NCI-H510A (cell line): ENCODE results near the gene JCHAIN.
"Not testable (repeated sequence)": the region's sequence is repeated elsewhere in the genome, so short reads cannot be mapped to it uniquely, and the experiment has no call there.

Experiments
- DNase-seq: peaks from one replicate; lab custom pipeline; 2025; lab: John Stamatoyannopoulos, UW

Gene JCHAIN

DNA sequence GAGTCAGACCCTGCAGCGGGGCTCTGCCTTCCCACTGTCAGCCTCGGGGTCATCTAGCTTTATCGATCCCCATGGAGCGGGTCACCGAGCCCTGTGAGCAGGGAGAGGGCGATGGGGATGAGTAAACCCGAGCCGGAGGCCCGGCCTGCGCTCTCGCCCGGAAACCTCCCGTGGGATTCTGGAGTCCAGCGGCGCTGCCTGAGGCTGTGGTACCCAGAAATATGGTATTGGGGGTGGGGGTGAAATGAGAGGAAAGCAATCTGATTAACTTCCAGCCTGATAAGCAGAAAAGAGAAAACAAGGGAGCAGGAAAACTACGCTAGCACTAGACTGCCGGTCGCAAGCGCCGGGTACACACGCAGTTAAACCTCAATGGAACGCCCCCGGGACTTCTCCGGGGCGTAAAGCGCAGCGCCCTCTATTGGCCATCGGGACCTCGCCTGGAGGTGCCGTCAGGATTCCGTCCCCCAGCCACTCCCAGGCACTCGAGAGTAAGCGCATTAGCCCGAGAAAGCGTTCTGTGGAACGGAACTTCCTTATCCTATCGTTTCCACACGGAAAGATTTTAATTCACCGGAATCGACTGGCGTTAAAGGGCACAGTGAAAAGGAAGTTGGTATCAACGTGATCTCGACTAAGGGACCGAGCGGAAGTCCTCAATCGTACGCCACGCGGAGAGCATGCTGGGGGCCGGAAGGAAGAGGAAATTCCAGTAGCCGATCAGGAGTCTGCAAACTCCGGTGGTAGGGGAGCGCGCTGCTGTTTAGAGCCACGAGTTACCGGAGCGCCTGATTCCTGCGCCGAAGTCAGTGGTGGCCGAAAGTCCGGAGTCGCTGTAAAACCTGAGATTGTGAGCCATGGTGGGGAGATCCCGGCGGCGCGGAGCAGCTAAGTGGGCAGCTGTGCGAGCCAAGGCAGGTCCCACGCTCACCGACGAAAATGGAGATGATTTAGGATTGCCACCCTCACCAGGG, 21.8 kb upstream of the JCHAIN start, which contains the start of gene UTP3:
UTP3 (plus strand) TSS at position 712 of the 974 bp plus-strand sequence; CDS start at position 858, 146 bp downstream.
- peak; percentile 99 for DNase-seq

DNA sequence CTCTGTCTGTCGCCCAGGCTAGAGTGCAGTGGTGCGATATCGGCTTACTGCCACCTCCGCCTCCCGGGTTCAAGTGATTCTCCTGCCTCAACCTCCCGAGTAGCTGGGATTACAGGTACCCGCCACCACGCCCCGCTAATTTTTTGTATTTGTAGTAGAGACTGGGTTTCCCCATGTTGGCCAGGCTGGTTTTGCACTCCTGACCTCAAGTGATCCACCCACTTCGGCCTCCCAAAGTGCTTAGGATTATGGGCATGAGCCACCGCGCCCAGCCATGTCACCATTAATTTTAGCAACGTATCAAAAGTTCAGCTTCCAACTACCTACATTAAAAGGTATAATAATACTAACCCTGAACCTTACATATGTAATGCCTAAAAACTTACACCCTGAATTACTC, 21.1 kb upstream of the JCHAIN start:
- no peak for DNase-seq

DNA sequence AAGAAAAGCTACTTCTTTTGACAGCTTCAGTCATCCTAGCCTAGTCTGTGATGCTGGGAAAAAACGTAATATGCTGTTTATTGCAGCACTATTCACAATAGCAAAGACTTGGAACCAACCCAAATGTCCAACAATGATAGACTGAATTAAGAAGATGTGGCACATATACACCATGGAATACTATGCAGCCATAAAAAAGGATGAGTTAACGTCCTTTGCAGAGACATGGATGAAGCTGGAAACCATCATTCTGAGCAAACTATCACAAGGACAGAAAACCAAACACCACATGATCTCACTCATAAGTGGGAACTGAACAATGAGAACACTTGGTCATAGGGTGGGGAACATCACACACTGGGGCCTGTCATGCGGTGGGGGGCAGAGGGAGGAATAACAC, 15.8 kb upstream of the JCHAIN start:
- not testable (repeated sequence) for DNase-seq

DNA sequence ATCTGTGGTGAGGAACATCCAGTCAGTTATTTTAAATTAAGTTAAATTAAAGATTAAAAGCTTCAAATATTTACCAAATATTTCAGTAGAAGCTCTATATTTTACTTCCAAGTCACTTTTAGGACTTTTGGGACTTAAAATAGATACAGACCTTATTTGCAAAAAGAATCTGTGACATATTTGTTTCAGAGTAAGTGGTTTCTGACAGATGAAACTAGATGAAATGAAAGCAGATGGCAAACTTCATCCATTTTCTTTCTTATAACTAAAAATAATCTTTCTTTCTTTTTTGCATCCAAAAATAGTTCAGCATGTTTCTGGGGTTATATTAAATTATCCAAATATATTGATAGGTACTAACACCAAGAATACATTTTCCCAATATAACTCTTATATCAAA, 15.4 kb upstream of the JCHAIN start:
- DNase-seq: no peak

DNA sequence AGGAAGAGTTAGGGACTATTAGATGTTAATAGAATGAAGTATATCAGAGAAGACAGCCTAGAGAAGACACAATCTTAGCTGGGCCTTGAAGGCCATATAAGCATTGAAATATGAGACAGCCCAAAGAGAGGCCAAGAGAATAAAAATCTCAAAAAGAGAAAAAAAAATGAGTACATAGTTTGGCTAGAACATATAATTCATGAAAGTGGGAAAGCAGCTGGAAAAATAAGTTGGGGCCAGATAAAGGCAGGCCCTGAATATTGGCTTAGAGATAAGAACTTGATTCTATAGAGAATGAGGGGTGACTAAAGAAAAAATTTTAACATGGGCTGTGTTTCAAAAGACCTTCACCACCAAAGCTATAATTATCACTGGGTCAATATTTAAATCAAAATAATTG, 14.6 kb upstream of the JCHAIN start:
- DNase-seq: no peak

DNA sequence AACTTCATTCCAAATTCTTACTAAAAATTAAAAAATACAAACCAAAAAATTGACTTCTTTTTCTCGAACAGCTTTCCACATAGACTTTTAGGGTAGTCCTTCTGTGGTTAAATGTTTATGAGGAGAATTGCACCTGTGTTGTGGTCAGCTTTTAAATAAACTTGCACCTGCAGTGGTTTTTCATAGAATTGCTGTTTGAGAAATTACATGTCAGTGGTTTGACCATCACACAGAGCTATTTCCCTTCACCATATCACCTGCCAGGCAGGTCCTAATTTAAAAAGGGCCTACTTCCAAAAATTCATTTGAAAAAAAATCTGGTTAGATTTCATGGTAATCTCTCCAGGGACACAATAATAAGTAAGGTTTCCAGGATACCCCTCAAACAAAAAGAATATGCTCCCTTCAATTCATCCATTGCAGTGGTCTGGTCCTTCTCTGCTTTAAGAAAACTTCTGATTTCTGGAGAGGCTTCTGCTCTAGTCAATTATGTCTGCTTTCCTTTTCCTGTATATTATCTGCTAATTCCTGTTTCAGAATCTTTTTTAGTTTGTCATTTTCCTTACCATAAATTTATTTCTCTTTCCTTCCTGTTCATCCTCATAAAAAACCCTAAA, 12.2 kb upstream of the JCHAIN start:
- DNase-seq: no peak

DNA sequence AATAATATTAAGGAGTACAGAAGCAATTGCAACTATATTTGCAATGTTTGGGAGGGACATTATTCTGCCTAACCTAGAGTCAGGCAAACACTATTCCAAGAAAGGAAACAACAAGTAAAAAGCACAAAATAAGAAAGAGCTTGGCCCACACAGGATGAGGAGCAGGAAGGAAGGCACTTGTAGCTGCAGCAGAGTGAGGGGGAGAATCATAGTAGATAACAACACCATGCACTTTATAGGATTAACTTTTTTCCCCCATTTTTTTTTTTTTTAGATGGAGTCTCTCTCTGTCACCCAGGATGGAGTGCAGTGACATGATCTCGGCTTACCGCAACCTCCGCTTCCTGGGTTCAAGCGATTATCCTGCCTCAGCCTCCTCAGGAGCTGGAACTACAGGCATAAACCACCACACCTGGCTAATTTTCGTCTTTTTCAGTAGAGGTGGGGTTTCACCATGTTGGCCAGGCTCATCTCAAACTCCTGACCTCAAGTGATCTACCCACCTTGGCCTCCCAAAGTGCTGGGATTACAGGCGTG, 10.3 kb upstream of the JCHAIN start:
- no peak for DNase-seq

DNA sequence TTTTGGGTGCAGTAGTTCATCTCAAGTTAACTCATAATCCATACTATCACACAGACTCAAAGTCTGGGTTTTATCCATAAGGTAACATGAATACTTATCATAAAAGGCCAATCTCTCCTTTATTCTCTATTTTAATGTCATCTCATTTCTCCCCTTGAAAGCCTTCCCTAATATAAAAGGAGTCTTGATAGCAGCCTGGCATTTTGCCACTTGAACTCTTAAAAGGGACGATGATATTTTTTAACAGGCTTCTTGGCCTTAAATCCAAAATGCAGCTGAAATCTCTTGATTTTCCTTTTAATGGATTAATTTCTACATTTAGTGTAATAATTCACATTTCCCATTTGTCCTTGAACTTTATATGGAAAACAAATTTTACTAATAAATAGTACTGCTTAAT, 8.4 kb upstream of the JCHAIN start:
- DNase-seq: no peak

DNA sequence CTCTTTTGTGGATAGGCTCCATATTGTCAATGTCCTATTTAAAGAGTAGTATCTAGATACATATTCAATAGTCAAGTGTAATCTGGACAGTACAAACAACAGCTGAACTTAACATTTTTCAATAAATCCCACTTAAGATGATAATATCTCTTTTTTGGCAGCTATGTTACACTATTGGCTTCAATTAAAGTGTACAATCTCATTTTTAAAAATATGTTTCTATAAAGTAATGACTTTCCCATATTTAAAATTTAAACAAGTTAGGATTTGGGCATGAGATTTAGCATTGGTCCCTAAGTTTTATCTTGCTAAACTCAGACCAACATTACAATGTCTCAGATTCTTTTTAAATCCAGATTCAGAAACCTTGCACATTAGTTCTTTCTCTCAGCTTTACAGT, 7.9 kb upstream of the JCHAIN start:
- no peak for DNase-seq

DNA sequence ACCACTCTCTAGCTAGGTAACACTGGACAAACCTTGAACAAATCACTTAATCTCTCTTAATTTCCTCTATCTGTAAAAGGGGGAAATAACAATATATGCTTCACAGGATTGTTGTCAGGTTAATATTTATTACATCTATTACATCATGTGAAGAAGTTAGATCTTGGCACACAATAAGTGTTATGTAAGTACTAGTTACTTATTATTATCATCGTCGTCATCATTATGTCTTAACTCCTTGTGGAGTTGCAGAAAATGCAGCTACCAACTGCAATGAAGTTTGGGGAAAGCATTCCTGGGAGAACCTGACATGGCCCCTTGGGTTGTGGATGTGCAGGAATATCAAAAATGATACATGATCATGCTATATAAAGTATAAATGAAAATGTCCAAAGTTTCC, 4.8 kb upstream of the JCHAIN start:
- DNase-seq: no peak

DNA sequence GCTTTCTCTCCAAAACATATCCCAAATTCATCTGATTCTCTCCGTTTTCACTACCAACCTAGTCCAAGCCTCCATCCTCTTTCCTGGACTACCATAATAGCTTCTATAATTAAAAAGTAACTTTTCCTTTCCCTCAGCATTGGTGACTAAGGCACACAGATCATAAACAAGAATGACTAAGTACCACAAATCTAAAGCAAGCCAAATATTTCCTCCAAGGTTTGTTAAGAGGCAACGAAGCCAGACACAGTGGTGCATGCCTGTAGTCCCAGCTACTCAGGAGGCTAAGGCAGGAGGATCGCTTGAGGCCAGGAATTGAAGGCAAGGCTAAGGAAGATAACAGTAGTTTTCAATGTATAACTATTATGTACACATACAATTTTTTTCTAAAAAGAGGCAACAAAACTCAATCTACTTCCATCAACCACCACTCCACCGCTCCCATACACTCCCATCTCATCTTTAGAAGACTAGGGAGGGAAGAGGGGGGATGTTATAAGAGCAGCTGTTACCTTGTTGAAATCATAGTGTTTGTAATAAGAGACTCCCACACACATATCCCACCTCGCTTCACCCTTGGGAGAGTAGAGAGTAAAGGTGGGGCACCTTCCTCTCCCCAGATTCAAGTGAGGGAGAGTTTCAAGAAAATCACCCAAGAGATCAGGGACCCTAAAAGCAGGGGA, 4.2 kb upstream of the JCHAIN start:
- no peak for DNase-seq

DNA sequence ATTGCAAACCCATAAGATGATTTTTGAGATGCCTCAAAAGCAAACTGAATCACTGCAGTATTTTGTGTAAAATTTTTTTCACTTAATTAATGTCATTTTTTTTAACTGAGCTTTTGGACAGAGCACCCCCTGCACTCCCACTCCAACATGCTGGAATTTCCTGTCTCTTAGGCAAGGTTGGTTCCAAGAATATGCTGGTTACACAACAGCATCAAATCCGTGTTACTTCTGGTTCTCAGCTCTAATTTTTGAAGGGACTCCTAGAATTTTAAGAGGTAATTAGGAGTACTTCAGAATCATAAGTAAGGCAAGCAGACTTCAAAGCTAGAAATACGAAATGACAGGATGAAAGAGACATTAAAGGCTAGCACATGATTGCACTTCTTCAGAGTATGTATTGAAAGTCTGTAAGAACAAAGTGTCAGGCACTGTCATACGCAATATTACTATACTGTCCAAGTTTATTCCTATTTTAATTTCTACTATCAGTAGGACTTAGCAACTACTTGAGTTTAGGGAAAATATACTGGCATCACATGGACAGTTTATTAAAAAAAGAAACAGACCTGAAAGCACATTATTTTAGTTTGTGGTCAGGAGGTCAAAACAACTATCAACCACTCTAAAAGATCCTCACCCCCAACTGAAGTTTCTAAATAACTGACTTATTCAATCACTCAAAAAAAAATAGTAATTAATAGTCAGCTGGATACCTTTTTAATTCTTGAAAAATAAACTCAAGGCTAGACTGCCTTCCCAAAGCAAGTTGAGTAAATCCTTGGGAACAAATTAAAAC, 1.6 kb upstream of the JCHAIN start:
- no peak for DNase-seq

DNA sequence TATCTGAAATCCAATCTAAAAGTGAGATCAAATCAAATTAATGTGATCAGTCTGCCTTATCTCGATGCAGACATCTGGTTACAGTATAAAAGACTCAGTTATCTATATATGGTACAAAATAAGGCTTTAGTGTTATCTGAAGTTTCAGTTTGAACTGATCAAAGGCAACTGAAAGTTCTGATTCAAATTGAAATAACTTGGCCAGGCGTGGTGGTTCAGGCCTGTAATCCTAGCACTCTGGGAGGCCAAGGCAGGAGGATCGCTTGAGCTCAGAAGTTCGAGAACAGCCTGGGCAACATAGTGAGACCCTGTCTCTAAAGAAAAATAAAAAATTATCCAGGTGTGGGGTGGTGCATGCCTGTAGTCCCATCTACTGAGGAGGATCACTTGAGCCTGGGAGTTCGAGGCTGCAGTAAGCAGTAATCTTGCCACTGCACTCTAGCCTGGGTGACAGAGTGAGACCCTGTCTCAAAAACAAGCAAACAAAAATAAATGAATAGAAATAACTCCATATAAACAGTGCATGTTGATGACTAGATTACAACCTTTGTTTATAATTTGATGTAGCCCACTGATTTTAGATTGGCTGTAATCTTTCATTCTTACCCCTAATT, 4.9 kb downstream of the JCHAIN start:
- not testable (repeated sequence) for DNase-seq

DNA sequence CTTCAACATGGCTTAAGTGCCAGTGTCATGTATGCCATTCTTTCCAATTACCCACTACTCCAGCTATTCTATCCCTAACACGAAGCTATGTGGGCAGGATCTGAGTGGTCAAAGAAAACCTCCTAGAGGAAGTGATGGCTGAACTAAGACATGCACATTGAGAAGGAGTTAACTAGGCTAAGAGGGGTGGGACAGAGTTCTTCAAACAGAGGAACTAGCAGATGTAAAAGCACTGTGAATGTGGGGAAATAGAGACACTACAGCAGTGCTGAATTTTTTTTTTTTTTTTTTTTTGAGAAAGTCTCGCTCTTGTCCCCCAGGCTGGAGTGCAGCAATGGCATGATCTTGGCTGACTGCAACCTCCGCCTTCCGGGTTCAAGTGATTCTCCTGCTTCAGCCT, 6.2 kb downstream of the JCHAIN start:
- DNase-seq: no peak

DNA sequence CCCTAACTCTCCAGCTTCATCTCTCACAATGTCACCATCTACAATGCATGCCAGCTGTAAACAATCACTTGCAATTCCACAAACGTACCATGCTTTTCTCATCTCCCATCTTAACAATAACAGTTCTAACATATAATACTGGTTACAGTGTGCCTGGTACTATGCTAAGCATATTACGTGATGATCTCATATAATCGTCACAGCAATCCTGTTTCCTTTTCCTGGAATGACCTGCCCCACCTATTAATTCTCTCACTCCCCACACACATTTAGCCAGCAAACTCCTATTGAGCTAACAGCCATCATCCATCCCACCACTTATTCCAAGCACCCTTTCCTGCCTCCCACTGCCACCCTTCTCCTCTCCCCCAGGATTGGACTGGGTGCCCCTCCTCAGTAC, 7.9 kb downstream of the JCHAIN start:
- DNase-seq: no peak

DNA sequence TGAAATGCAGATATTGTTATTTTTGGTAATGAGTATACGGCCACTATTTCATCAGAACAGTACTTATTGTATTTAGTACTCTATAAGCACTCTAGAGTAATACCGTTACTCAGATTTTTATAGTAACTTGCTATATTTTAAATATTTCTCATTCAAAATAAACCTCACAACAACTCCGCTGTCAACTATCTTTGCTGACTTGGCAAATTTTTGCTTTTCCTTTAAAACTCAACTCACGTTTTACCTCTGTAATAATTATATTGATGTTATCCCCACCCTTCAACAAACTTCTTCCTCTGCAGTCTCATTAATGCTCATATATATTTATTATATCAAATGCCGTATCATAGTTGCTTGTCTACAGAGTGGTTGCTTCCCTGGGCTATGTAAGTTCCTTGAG, 9.0 kb downstream of the JCHAIN start:
- no peak for DNase-seq

DNA sequence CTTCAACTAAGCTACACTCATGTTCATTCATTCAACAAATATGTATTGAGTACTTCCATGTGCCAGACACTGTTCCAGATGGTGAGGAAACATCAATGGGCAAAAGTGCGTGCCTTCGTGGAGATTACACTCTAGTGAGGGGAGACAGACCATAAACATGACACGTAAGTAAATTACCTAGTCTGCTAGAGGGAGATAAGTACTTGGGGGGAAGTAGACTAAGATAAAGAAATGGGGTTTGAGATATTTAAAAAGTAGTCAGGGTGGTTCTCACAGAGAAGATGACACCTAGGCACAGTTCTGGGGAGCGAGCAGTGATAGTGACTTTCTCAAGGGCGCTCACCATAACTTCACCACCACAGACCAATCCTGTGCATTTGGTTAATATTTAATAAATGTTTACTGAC, 11.7 kb downstream of the JCHAIN start:
- DNase-seq: no peak

DNA sequence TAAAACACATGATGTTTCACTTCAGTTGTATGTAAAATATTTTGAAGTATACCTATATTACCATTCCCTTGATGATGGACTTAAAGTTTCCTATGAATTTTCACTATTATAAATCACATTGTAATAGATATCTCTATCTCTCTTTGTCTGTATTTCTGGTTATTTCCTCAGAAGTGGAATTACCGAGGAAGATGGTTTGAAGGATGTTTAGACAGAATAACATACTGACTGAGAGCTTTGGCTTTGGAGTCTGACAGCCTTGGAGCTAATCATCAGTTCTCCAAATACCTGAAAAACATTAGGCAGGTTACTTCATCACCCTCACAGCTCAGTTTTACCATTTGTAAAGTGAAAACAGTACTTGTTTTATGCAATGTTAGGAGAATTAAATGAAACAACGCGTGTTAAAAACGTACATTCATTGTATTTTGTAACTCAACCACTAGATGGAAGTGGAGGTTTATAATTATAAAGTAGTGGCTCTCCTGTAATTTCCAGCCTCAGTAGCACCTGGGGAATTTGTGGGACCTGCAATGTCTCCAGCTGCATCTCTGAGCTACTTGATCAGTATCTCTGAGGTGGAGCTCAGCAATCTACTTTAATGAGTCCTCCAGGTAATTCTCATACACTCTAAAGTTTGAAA, 14.3 kb downstream of the JCHAIN start:
- no peak for DNase-seq

DNA sequence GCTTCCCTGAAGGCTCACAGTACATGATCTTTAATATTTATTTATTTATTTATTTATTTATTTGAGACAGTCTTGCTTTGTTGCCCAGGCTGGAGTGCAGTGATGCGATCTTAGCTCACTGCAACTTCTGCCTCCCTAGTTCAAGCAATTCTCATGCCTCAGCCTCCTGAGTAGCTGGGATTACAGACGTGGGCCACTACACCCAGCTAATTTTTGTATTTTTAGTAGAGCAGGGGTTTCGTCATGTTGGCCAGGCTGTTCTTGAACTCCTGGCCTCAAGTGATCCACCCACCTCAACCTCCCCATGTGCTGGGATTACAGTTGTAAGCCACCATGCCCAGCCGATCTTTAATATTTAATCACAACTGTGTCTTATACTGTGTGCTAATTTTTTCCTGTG, 15.6 kb downstream of the JCHAIN start:
- not testable (repeated sequence) for DNase-seq

DNA sequence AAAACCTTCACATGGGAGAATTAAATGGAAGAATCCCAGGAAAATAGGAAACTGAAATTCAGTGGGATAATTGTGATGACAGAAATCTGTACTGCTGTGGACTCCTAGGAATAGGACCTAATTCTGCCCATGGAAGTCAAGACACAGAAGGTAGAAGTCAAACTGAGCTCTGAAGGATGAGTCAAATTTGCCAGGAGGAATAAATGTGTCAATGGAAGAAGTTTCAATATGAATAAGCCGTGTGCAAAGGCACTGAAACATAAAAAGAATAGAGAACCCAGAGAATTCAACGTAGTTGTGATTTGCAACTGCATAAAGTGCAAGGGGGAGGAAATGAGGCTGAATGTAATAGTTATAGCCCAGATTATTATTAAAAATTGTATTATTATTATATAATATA, 26.1 kb downstream of the JCHAIN start:
- no peak for DNase-seq
